HUES6 (cell line): ENCODE data around the gene DOCK1.

Experiments used
- H3K27ac ChIP-seq: 2 replicates; pipeline ENCODE4 v1.7.0; 2013; ENCODE audit warnings: low read depth, mild to moderate bottlenecking, low read length, inconsistent platforms
- H3K27me3 ChIP-seq: 2 replicates; pipeline ENCODE4 v1.6.1; 2013; ENCODE audit warnings: low read length; ENCODE audit not compliant: control insufficient read depth, insufficient read depth
- H3K36me3 ChIP-seq: 2 replicates; pipeline ENCODE4 v1.6.1; 2013; ENCODE audit warnings: low read length; ENCODE audit not compliant: control insufficient read depth, insufficient read depth
- H3K4me1 ChIP-seq: 2 replicates; pipeline ENCODE4 v1.6.1; 2013; ENCODE audit warnings: low read length; ENCODE audit not compliant: control insufficient read depth, insufficient read depth
- H3K4me3 ChIP-seq: 2 replicates; pipeline ENCODE4 v1.5.1; 2013; ENCODE audit warnings: low read depth, low read length
- H3K9ac ChIP-seq: one replicate; pipeline ENCODE4 v1.6.1; 2013; ENCODE audit warnings: mild to moderate bottlenecking, low read length
- H3K9me3 ChIP-seq: 2 replicates; pipeline ENCODE4 v1.6.1; 2013; ENCODE audit warnings: low read depth, low read length; ENCODE audit not compliant: control insufficient read depth, insufficient read depth

Gene DOCK1

GRCh38 chr10:127458829-127459228 is 553.6 kb downstream of the DOCK1 start:
- peaks cover 10% of the 10 kb centered on the region; the same call in 1 of the 2 replicates for H3K9me3 ChIP-seq
- H3K36me3 ChIP-seq, result no peaks in the 10 kb centered on the region
- H3K9ac ChIP-seq, result no peak overlapping the region
- H3K27ac ChIP-seq, result no peak overlapping the region
- no peak overlapping the region for H3K4me3 ChIP-seq
- no peaks in the 10 kb centered on the region; the same call in 1 of the 2 replicates for H3K27me3 ChIP-seq
- H3K4me1 ChIP-seq, result no peaks in the 10 kb centered on the region

- Histone ChIP-seq H3K27ac (no peak overlapping the region), H3K4me1 (no peaks in the 10 kb centered on the region), H3K4me3 (no peak overlapping the region), H3K9ac (no peak overlapping the region), H3K36me3 (no peaks in the 10 kb centered on the region), H3K27me3 (no peaks in the 10 kb centered on the region; the same call in 1 of the 2 replicates), H3K9me3 (peaks cover 10% of the 10 kb centered on the region; the same call in 1 of the 2 replicates)
Observed at GRCh38 chr10:127459918-127460317, 554.7 kb downstream of the DOCK1 start.

GRCh38 chr10:127462643-127463295 is 557.5 kb downstream of the DOCK1 start:
- H3K9ac ChIP-seq, result no peak overlapping the region

GRCh38 chr10:127463548-127463947 is 558.3 kb downstream of the DOCK1 start:
- Histone ChIP-seq H3K4me1 (no peaks in the 10 kb centered on the region), H3K27ac (no peak overlapping the region), H3K9me3 (peaks cover 10% of the 10 kb centered on the region; the same call in 1 of the 2 replicates), H3K27me3 (peaks cover 5% of the 10 kb centered on the region), H3K4me3 (no peak overlapping the region), H3K9ac (no peak overlapping the region), H3K36me3 (no peaks in the 10 kb centered on the region)

More at GRCh38 chr10:127462643-127463295, 557.5 kb downstream of the DOCK1 start:
- Histone ChIP-seq H3K4me3 (no peak overlapping the region), H3K27ac (no peak overlapping the region), H3K36me3 (no peaks in the 10 kb centered on the region), H3K9me3 (peaks cover 10% of the 10 kb centered on the region; the same call in 1 of the 2 replicates), H3K4me1 (no peaks in the 10 kb centered on the region), H3K27me3 (peaks cover 5% of the 10 kb centered on the region)

- 0 out of 2 replicates have a peak, but pooled peaks cover 3% of the 10 kb centered on the region for H3K9me3 ChIP-seq
Observed at GRCh38 chr10:127464561-127464960, 559.3 kb downstream of the DOCK1 start.

GRCh38 chr10:127467811-127468210 is 562.6 kb downstream of the DOCK1 start:
- peaks cover 5% of the 10 kb centered on the region for H3K27me3 ChIP-seq
- H3K27ac ChIP-seq, result no peak overlapping the region
- H3K4me3 ChIP-seq, result no peak overlapping the region
- no peaks in the 10 kb centered on the region for H3K36me3 ChIP-seq
- H3K9ac ChIP-seq, result no peak overlapping the region
- no peaks in the 10 kb centered on the region for H3K4me1 ChIP-seq
- H3K9me3 ChIP-seq, result no peaks in the 10 kb centered on the region

More at GRCh38 chr10:127464561-127464960, 559.3 kb downstream of the DOCK1 start:
- Histone ChIP-seq H3K27me3 (peaks cover 5% of the 10 kb centered on the region), H3K36me3 (no peaks in the 10 kb centered on the region), H3K27ac (no peak overlapping the region), H3K4me3 (no peak overlapping the region), H3K4me1 (no peaks in the 10 kb centered on the region), H3K9ac (no peak overlapping the region)

GRCh38 chr10:127468632-127469031 is 563.4 kb downstream of the DOCK1 start:
- Histone ChIP-seq H3K27ac (no peak overlapping the region), H3K4me3 (no peak overlapping the region), H3K4me1 (no peaks in the 10 kb centered on the region), H3K9ac (no peak overlapping the region), H3K27me3 (peaks cover 8% of the 10 kb centered on the region), H3K36me3 (no peaks in the 10 kb centered on the region), H3K9me3 (no peaks in the 10 kb centered on the region)

GRCh38 chr10:127470911-127471310 is 565.7 kb downstream of the DOCK1 start:
- Histone ChIP-seq H3K4me3 (no peak overlapping the region), H3K4me1 (no peaks in the 10 kb centered on the region), H3K27me3 (peaks cover 8% of the 10 kb centered on the region), H3K9me3 (no peaks in the 10 kb centered on the region), H3K9ac (no peak overlapping the region), H3K36me3 (no peaks in the 10 kb centered on the region), H3K27ac (no peak overlapping the region)

- H3K27me3 ChIP-seq, result peaks cover 3% of the 10 kb centered on the region; the same call in 1 of the 2 replicates
- no peak overlapping the region for H3K27ac ChIP-seq
- no peaks in the 10 kb centered on the region for H3K4me1 ChIP-seq
- no peak overlapping the region for H3K4me3 ChIP-seq
- H3K36me3 ChIP-seq, result no peaks in the 10 kb centered on the region
- no peak overlapping the region for H3K9ac ChIP-seq
- no peaks in the 10 kb centered on the region for H3K9me3 ChIP-seq
Observed at GRCh38 chr10:127472976-127473375, 567.7 kb downstream of the DOCK1 start.

- H3K27ac ChIP-seq, result no peak overlapping the region
- no peak overlapping the region for H3K9ac ChIP-seq
- H3K9me3 ChIP-seq, result no peaks in the 10 kb centered on the region
Observed at GRCh38 chr10:127474501-127474900, 569.3 kb downstream of the DOCK1 start.

GRCh38 chr10:127485153-127485857 is 580.1 kb downstream of the DOCK1 start:
- no peak overlapping the region for H3K4me3 ChIP-seq
- no peaks in the 10 kb centered on the region; the same call in 1 of the 2 replicates for H3K4me1 ChIP-seq
- H3K27ac ChIP-seq, result no peak overlapping the region
- no peaks in the 10 kb centered on the region for H3K9me3 ChIP-seq
- H3K27me3 ChIP-seq, result peaks cover 5% of the 10 kb centered on the region; the same call in 1 of the 2 replicates
- no peak overlapping the region for H3K9ac ChIP-seq
- no peaks in the 10 kb centered on the region for H3K36me3 ChIP-seq

More at GRCh38 chr10:127474501-127474900, 569.3 kb downstream of the DOCK1 start:
- Histone ChIP-seq H3K4me3 (no peak overlapping the region), H3K27me3 (peaks cover 3% of the 10 kb centered on the region; the same call in 1 of the 2 replicates), H3K36me3 (no peaks in the 10 kb centered on the region), H3K4me1 (no peaks in the 10 kb centered on the region)
